Posterior vena cava (tissue), 2 donors: Measurements from ENCODE around the gene SH3PXD2B. TPM values are rescaled to one million over a fixed set of nuclear protein-coding genes. Genes with fewer than 3 reads are reported as not detected.

ENCODE experiments used
- DNase-seq: peaks from one replicate; pipeline ENCODE4 v3.0.0-alpha.2; 2020; ENCODE audit warnings: low spot score
- intact Hi-C, 2 donors: fragments of 100-400 bp; cut with DNase I; formaldehyde crosslinking; loops; one replicate each; pipeline versions ENCODE4 v1.14.1 to v1.14.2; 2022 to 2023
- total RNA-seq, 2 donors: library from RNA; stranded (reverse); fragmentation: NEBNext Ultra II Directional; extraction: Animal tissue kit (Norgen Biotek cat#: 25700); gene quantifications; one replicate each; pipeline ENCODE4 v1.2.1, GENCODE V29; 2021
- donor health status: DM: yes; HTN: yes; CAD: no.
- donor health status: DM: yes; HTN: yes; CAD: no.

The SH3PXD2B gene
- total RNA-seq, 2 donors from 2014 or later = 85.2 to 114 TPM

- DNase-seq = peak; percentile 54
- intact Hi-C loops = no loop called here
These were observed 25.8 kb downstream of the SH3PXD2B start for GRCh38 chr5:172428224-172429166.

DNA sequence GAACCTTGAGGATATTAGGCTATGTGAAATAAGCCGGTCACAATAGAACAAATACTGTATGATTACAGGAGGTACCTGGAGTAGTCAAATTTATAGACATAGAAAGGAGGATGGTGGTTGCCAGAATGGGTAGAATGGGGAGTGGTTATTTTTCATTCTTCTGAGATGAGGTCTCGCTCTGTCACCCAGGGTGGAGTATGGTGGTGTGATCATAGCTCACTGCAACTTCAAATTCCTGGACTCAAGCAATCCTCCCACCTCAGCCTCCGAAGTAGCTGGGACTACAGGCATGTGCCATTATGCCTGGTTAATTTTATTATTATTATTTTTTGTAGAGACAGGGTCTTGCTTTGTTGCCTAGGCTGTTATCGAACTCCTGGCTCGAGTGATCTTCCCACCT is 27.1 kb downstream of the SH3PXD2B start:
- intact Hi-C loops = no loop called here
- DNase-seq = no peak

DNA sequence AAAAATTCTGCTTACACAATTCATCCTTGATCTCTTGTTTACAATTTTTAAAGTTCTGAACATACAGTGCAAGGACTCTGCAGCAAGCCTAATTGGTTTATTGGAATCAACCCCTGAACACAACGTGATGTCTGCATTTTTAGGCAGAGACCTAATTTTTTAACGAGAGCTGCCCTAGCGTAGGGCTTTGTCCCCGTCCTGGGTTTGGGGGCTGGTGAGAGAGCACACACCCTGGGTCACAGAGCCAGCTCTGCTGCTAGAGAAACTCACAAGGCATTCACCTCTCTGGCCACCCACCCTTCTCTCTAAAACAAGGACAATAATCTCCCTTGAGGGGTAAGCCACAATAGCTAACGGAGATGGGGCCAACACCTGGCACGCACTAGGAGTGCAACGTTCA is 28.2 kb downstream of the SH3PXD2B start:
- DNase-seq = no peak
- intact Hi-C loops = no loop called here

DNA sequence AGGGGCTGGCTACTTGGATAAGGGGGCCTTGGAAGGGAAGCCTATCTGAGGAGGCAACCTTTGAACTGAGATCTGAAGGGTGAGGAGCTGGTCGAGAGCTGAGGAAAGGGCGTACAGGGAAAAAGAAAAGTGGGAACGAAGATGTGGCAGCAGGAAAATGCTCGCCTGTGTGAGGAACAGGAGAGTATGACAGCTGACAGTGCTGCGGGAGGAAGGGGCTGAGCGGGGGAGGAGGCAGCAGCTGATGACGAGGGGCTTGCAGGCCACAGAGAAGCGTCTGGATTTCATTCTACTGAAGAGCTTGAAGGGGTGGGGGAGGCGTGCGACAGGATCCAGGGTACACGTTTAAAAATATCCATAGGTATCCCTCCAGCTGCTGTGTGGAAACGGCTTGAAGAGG is 28.9 kb downstream of the SH3PXD2B start:
- intact Hi-C loops = no loop called here
- no peak for DNase-seq

- DNase-seq = no peak
- intact Hi-C loops = no loop called here
These were observed 29.5 kb downstream of the SH3PXD2B start for GRCh38 chr5:172424808-172425207.

DNA sequence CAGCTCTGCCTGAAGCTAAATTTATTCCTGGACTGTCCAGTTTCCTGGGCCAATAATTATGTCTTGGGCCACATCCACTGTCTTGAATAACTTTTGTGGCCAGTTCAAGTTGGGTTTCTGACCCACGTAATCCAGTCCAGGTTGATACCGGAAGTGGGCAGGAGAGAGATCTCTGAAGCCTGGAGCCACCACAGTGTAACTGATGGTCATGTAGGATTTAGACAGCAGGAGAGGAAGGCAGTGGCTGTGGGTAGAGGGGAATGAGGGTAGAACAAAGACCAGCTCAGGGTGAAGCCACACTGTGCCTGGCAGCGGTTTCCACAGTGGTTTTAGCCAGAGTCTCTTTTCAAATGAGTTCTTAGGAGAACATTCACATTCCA is 30.2 kb downstream of the SH3PXD2B start:
- intact Hi-C loops = no loop called here
- no peak for DNase-seq

DNA sequence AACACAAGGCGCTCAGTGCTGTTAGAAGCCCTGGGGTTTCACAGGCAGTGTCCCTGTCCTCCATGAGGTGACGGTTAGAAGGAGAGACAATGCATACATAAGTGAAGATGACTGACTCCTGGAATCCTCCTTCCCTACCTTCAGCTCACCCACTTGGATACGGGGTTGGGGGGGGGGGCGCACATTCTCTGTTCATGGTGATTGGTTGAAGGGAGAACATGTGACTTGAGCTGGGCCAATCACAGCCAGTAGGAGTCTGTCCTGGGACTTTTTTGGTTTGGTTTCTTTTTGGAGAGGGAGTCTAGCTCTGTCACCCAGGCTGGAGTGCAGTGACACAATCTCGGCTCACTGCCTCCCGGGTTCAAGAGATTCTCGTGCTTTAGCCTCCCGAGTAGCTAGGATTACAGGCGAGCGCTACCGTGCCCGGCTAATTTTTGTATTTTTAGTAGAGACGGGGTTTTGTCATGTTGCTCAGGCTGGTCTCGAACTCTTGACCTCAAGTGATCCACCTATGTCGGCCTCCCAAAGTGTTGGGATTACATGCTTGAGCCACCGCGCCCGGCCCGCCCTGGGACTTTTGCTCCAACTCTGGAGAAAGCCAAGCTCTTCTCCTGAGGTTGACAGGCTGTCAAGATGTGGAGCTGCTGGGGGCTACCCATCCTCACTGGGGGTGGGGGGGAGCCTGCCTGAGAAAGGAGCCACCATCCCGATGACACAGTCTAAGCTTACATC is 30.8 kb downstream of the SH3PXD2B start:
- DNase-seq = no peak
- intact Hi-C loops = loop anchor here in 1 of 2 donors (2.0 kb wide), 1 partner anchor 23 kb away; no protein-coding TSS in a partner anchor

DNA sequence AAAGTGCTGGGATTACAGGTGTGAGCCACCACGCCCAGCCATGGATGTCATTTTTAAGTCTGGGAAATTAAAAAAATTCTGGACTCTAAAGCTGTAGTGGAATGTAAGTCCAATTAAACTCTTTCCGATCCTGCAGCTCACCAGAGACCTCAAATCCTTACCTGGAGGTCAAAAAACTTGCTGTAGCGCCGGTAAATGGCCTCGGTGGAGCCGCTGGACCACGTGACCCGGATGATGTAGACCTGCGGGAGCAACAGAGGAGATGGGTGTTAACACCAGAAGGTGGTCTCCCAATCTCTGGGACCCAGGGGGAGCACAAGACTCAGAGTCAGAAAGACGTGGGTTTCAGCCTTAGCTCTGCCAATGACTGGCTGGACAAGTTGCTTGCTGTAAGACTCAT is 32.1 kb downstream of the SH3PXD2B start:
- intact Hi-C loops = loop anchor here in 1 of 2 donors (2.0 kb wide), 1 partner anchor 21 kb away; no protein-coding TSS in a partner anchor

GRCh38 chr5:172421020-172421419 is 33.3 kb downstream of the SH3PXD2B start:
- intact Hi-C loops = no loop called here
- DNase-seq = no peak

More for the DNA sequence above, 32.1 kb downstream of the SH3PXD2B start:
- no peak for DNase-seq

- intact Hi-C loops = no loop called here
- peak; percentile 43 for DNase-seq
These were observed 33.9 kb downstream of the SH3PXD2B start for GRCh38 chr5:172420235-172420939.

DNA sequence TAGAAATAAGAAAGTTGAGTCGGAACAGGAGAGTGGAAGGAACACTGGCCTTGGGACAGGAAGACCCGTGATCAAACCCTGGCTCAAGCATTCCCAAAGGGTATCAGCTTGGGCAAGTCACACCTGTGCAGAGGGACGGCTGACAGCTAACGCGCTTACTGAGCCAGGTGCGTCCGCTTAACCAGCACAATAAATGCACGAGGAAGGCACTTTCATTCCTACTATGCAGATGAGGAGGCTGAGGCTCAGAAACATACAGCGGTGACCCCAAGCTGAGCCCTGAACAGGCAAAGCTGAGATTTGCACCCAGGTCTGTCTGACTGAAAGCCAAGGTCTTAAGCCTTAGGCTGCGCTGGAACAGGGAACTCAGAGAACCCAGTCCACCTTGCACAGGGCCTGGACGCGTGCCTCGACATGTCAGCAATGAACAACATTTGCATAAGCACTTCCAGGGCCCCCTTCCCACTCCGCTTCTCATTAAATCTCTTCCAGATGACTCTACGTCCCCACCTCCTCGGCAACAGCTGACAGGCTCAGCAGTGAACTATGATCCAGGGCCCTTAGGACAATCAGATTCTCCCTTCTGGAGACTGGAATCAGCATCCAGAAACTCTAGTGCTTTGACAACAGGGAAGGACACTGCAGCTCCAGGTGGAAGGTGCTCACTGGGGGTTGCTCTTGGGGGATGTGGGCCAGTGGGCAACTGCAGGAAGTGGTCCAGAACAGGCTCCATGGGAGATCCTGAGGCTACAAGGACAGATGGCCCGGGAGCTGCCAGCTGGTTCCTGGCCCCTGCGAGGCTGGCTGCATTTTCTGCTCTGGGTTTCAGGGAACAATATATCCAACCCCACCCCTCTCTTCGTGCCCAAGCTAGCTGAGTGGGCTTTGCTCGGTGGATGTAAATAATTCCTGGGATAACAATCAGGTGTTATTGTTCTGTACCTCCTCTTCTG is 35.2 kb downstream of the SH3PXD2B start:
- DNase-seq = peak; percentile 79
- intact Hi-C loops = loop anchor here in 1 of 2 donors (5.0 kb wide), 1 partner anchor 33 kb away; the partner anchor contains the start of gene SH3PXD2B

- DNase-seq = peak; percentile 97
- intact Hi-C loops = loop anchor here in 1 of 2 donors (5.0 kb wide), 1 partner anchor 34 kb away; the partner anchor contains the start of gene SH3PXD2B
These were observed 36.2 kb downstream of the SH3PXD2B start for GRCh38 chr5:172417983-172418630.

DNA sequence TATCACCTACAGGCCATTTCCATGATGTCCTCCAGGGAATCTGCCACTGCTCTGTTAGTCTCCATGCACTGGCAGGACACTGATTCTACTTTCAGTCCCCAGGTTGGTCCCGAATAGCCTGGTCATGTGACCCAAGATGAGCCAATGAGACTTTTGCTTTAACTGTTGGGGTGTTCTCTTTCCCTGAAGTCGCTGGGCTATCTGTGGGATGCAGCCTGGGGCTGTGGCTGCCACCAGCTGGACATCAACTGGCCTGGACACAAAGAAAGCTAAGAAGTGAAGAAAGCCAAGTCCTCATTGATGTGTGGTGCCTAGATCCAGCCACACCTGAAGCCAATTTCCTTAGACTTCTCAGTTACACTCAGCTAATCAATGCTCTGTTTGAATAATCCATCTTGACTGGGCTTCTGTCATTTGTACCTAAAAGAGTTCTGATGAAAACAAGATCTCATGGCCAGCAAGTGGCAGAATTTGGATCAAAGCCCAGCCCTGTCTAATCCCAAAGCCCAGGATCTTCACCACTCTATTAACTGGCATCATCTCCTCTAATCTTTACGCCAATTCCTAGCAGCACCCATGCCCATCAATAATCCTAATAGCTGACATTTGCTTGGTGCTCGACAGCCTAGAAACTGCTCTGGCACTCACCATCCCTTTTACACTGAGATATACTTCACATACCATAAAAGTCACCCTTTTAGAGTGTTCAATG is 37.0 kb downstream of the SH3PXD2B start:
- intact Hi-C loops = loop anchor here in 1 of 2 donors (5.0 kb wide), 1 partner anchor 35 kb away; the partner anchor contains the start of gene SH3PXD2B
- peak; percentile 11 for DNase-seq

- DNase-seq = peak; percentile 65
- intact Hi-C loops = loop anchor here in 1 of 2 donors (5.0 kb wide), 1 partner anchor 37 kb away; the partner anchor contains the start of gene SH3PXD2B
These were observed 38.7 kb downstream of the SH3PXD2B start for GRCh38 chr5:172415362-172416275.

GRCh38 chr5:172414531-172415361 is 39.6 kb downstream of the SH3PXD2B start:
- peak; percentile 82 for DNase-seq
- intact Hi-C loops = loop anchor here in 1 of 2 donors (5.0 kb wide), 1 partner anchor 38 kb away; the partner anchor contains the start of gene SH3PXD2B
